IMR-90 (cell line): ENCODE results near the gene MPND. TPM values are rescaled to one million over a fixed set of nuclear protein-coding genes. Genes with fewer than 3 reads are reported as not detected.

Experiments used
- ATAC-seq: fragments of 200-7000 bp; cut with Tn5 transposase; 2 replicates; pipeline ENCODE4 v1.9.1; 2020; ENCODE audit warnings: low read depth, mild to moderate bottlenecking, moderate library complexity
- BruUV-seq: library from RNA; stranded (reverse); fragments of 400-500 nt; replicated peaks from 2 replicates; lab custom pipeline; 2021; lab: Mats Ljungman, UMichigan
- CTCF ChIA-PET: fragments of 300-600 bp; formaldehyde crosslinking; extraction: SDS; loops from one replicate; lab custom pipeline; 2021; ENCODE audit warnings: antibody characterized with exemption; lab: Yijun Ruan, JAX
- POLR2A ChIA-PET: fragments of 300-600 bp; sonication (Branson Sonifier 250); formaldehyde crosslinking; loops from one replicate; lab custom pipeline; 2022; ENCODE audit warnings: antibody characterized with exemption; ENCODE audit not compliant: unreplicated experiment; lab: Charles Lee
- DNase-seq: peaks from one replicate; pipeline ENCODE4 v3.0.0; 2013
- H2AFZ ChIP-seq: replicated peaks from 2 replicates; pipeline ENCODE3; 2013; ENCODE audit warnings: low read length, mild to moderate bottlenecking; ENCODE audit not compliant: poor library complexity
- H2AK5ac ChIP-seq: 2 replicates; pipeline ENCODE4 v1.6.1; 2013; ENCODE audit warnings: low read depth, low read length, inconsistent platforms
- H2AK9ac ChIP-seq: replicated peaks from 2 replicates; pipeline ENCODE3; 2013; ENCODE audit warnings: mild to moderate bottlenecking, low read depth, low read length, moderate library complexity; ENCODE audit not compliant: poor library complexity
- H2BK120ac ChIP-seq: 2 replicates; pipeline ENCODE4 v1.6.1; 2013; ENCODE audit warnings: low read depth, low read length, inconsistent platforms
- H2BK15ac ChIP-seq: 3 replicates; pipeline ENCODE4 v1.6.1; 2013; ENCODE audit warnings: low read depth, low read length, inconsistent platforms
- H2BK20ac ChIP-seq: 2 replicates; pipeline ENCODE4 v1.6.1; 2013; ENCODE audit warnings: low read depth, mild to moderate bottlenecking, inconsistent platforms, low read length, moderate library complexity
- H2BK5ac ChIP-seq: 2 replicates; pipeline ENCODE4 v1.6.1; 2013; ENCODE audit warnings: mild to moderate bottlenecking, low read depth, low read length, inconsistent platforms; ENCODE audit not compliant: poor library complexity, severe bottlenecking
- H3K14ac ChIP-seq: replicated peaks from 2 replicates; pipeline ENCODE4 v1.6.1; 2013; ENCODE audit warnings: low read depth, low read length, inconsistent platforms
- H3K18ac ChIP-seq: 2 replicates; pipeline ENCODE4 v1.6.1; 2013; ENCODE audit warnings: low read depth, low read length, control low read depth
- H3K23ac ChIP-seq: 2 replicates; pipeline ENCODE4 v1.6.1; 2013; ENCODE audit warnings: low read depth, low read length, inconsistent platforms
- H3K27ac ChIP-seq: 2 replicates; pipeline ENCODE4 v1.5.1; 2013; ENCODE audit warnings: mild to moderate bottlenecking, control low read depth, low read length; ENCODE audit not compliant: insufficient read depth
- H3K27me3 ChIP-seq: 2 replicates; pipeline ENCODE4 v1.6.1; 2013; ENCODE audit warnings: low read length; ENCODE audit not compliant: control insufficient read depth, insufficient read depth
- H3K36me3 ChIP-seq: 2 replicates; pipeline ENCODE4 v1.6.1; 2013; ENCODE audit warnings: low read length, mixed read lengths; ENCODE audit not compliant: control insufficient read depth, insufficient read depth
- H3K4ac ChIP-seq: 2 replicates; pipeline ENCODE4 v1.6.1; 2013; ENCODE audit warnings: low read depth, low read length, inconsistent platforms
- H3K4me1 ChIP-seq: 2 replicates; pipeline ENCODE4 v1.6.1; 2013; ENCODE audit warnings: low read length, mixed read lengths; ENCODE audit not compliant: control insufficient read depth, insufficient read depth
- H3K4me2 ChIP-seq: 2 replicates; pipeline ENCODE4 v1.6.1; 2013; ENCODE audit warnings: low read depth, mild to moderate bottlenecking, control low read depth, low read length, moderate library complexity
- H3K4me3 ChIP-seq: 2 replicates; pipeline ENCODE4 v1.5.1; 2013; ENCODE audit warnings: low read depth, mild to moderate bottlenecking, control low read depth, low read length, moderate library complexity; ENCODE audit not compliant: insufficient read depth
- H3K56ac ChIP-seq: 2 replicates; pipeline ENCODE4 v1.6.1; 2013; ENCODE audit warnings: low read length, inconsistent platforms; ENCODE audit not compliant: insufficient read depth; ENCODE audit errors: extremely low read depth
- H3K79me1 ChIP-seq, 2 experiments: 2 replicates each; pipeline ENCODE4 v1.6.1; 2013; ENCODE audit warnings: low read length in 2 of 2, inconsistent platforms in 1 of 2, low read depth in 1 of 2
- H3K9ac ChIP-seq: 2 replicates; pipeline ENCODE4 v1.6.1; 2013; ENCODE audit warnings: low read depth, low read length, control low read depth
- H3K9me1 ChIP-seq: 2 replicates; pipeline ENCODE4 v1.6.1; 2013; ENCODE audit warnings: low read length, inconsistent platforms; ENCODE audit not compliant: insufficient read depth
- H3K9me3 ChIP-seq: 2 replicates; pipeline ENCODE4 v1.6.1; 2013; ENCODE audit warnings: low read length; ENCODE audit not compliant: control insufficient read depth, insufficient read depth
- H4K20me1 ChIP-seq: 2 replicates; pipeline ENCODE4 v1.6.1; 2013; ENCODE audit warnings: low read length, inconsistent platforms; ENCODE audit not compliant: insufficient read depth
- H4K5ac ChIP-seq: 2 replicates; pipeline ENCODE4 v1.6.1; 2013; ENCODE audit warnings: mild to moderate bottlenecking, low read depth, low read length, control low read depth
- H4K8ac ChIP-seq, 2 experiments: 2 replicates each; pipeline ENCODE4 v1.6.1; 2013; ENCODE audit warnings: low read depth in 2 of 2, low read length in 2 of 2, control low read depth in 1 of 2, inconsistent platforms in 1 of 2
- H4K91ac ChIP-seq: 2 replicates; pipeline ENCODE4 v1.6.1; 2013; ENCODE audit warnings: low read depth, low read length, inconsistent platforms; ENCODE audit not compliant: insufficient read depth
- CHD1 ChIP-seq: IDR thresholded peaks from 2 replicates; pipeline ENCODE4 v1.6.1; 2012; ENCODE audit warnings: low read depth, low read length, improper control_type of control experiment
- MAFK ChIP-seq: IDR thresholded peaks from 2 replicates; pipeline ENCODE4 v1.6.1; 2012; ENCODE audit warnings: low read depth, low read length, improper control_type of control experiment
- MXI1 ChIP-seq: IDR thresholded peaks from 2 replicates; pipeline ENCODE4 v1.6.1; 2012; ENCODE audit warnings: low read depth, mild to moderate bottlenecking, low read length, moderate library complexity, borderline replicate concordance
- RAD21 ChIP-seq: IDR thresholded peaks from 2 replicates; pipeline ENCODE4 v1.6.1; 2012; ENCODE audit warnings: low read length, improper control_type of control experiment
- WGBS, 2 experiments: methylation state at CpG; one replicate each; pipeline versions ENCODE4 v1.1.5 to v1.1.7; 2013; ENCODE audit warnings: missing lambda C conversion rate in 2 of 2; ENCODE audit not compliant: insufficient read length in 1 of 2; ENCODE audit errors: extremely low coverage in 2 of 2; 5-methylcytosine and 5-hydroxymethylcytosine counted together
- dilution Hi-C: fragments of 300-500 bp; cut with HindIII; formaldehyde crosslinking; loops from one replicate; pipeline ENCODE4 v1.14.3; 2018; ENCODE audit warnings: low sequenced_read_pairs; ENCODE audit not compliant: unreplicated experiment
- in situ Hi-C: fragments of 300-500 bp; cut with MboI; formaldehyde crosslinking; loops from 3 replicates; pipeline ENCODE4 v1.14.3; 2019; ENCODE audit warnings: low sequenced_read_pairs, inconsistent platforms, mixed read lengths
- intact Hi-C: fragments of 100-400 bp; cut with micrococcal nuclease; formaldehyde crosslinking; loops from 2 replicates; pipeline ENCODE4 v1.10.0; 2022
- polyA plus RNA-seq, 3 experiments: library from polyadenylated mRNA; depleted of rRNA; stranded (reverse); fragments of >200 nt; gene quantifications; 2 replicates each; pipeline ENCODE4 v1.2.3, GENCODE V29; 2012; ENCODE audit warnings: low replicate concordance in 1 of 3
- total RNA-seq: library from RNA; depleted of rRNA; stranded (reverse); fragments of >200 nt; gene quantifications from 2 replicates; pipeline ENCODE4 v1.2.3, GENCODE V29; 2012
- TF ChIP-seq, protein P1 (sequence below): conservative IDR thresholded peaks from 2 replicates; pipeline ENCODE4 v1.5.1; 2012; ENCODE audit warnings: mild to moderate bottlenecking, low read depth, low read length, improper control_type of control experiment
- TF ChIP-seq, protein P2 (sequence below): fragments of 150-350 bp; IDR thresholded peaks from 2 replicates; pipeline ENCODE4 v1.6.1; 2017; ENCODE audit warnings: mild to moderate bottlenecking, antibody characterized with exemption, low read length, low read depth

MPND gene
- total and polyA plus RNA-seq, 2 of the 4 experiments (the other 2 are of a cell fraction) = 2.3 to 8.1 TPM

DNA sequence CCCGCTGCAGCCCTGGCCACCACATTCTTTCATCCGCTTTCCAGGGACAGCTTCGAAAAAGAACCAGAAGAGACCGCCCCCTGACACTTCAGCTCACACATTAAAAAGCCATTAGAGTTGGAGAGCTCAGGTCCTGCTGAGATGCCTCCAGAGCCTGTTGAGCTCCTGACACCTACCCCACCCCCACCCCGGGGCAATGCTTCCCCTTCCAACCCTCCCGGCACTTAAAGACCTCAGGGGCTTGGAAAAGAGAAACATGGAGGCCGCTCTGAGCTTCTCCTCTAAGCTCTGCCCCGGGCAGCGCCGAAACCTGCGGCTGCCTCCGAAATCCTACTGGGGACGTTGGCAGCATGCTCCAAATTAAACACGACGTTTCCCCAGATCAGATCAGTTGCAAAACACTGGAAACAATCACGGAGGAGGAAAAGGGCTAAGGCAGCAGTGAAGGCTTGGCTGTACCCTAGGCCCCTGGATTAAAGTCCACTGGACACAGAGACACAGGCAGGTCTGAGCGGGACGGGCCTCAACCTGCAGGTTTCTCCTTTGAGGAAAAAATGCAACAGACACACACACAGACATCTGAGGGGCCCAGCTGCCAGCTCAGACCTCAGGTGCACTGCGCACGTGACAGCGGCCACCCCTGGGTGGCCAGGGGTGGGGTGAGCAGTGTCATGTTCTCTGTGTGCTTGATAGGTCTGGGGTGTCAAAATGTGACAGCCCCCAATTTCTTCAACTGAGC, 47.4 kb downstream of the MPND start:
- Histone ChIP-seq H4K5ac (peak overlapping the region; percentile 3), H2AK5ac (peak overlapping the region; percentile 95), H3K27ac (peak overlapping the region; percentile 36), H3K36me3 (peaks cover 6% of the 10 kb centered on the region; the same call in 1 of the 2 replicates), H3K18ac (no peak overlapping the region; the same call in 1 of the 2 replicates), H3K9me1 (peaks cover 22% of the 10 kb centered on the region), H3K14ac (peak overlapping the region; percentile 26), H3K79me1 (peaks cover 19 to 91% of the 10 kb centered on the region in 2 experiments), H2BK5ac (peak overlapping the region; percentile 26), H2AK9ac (peak overlapping the region; percentile 33), H2BK15ac (no peak overlapping the region), H2BK20ac (peak overlapping the region; percentile 27; the same call in 1 of the 2 replicates), H2BK120ac (peak overlapping the region; percentile 55), H3K4me3 (no peak overlapping the region), H3K4me2 (peak overlapping the region; percentile 15), H4K8ac (peak overlapping the region; percentile 45 to 62), H3K4ac (peak overlapping the region; percentile 75), H3K23ac (peak overlapping the region; percentile 85), H4K20me1 (peaks cover 90% of the 10 kb centered on the region), H3K9me3 (no peaks in the 10 kb centered on the region), H4K91ac (peak overlapping the region; percentile 25), H3K9ac (peak overlapping the region; percentile 49), H3K56ac (peak overlapping the region; percentile 78), H3K27me3 (no peaks in the 10 kb centered on the region), H3K4me1 (peaks cover 51% of the 10 kb centered on the region), H2AFZ (peak overlapping the region; percentile 26)
- ChIA-PET POLR2A (no interaction called here), CTCF (interaction anchor here (0.8 to 2.8 kb wide), 2 partner anchors 9 to 124 kb away, joined by 3 to 7 read pairs; partner anchors contain the start of gene SH3GL1)
- WGBS, 2 experiments = 26% methylated on average over 5 of the region's 21 CpGs; no CpG with 5 or more reads in 1 of the 2 experiments
- intact Hi-C loops (loop anchor here (2.0 kb wide), 1 partner anchor 16 kb away; no protein-coding TSS in a partner anchor), dilution Hi-C loops (no loop called here), in situ Hi-C loops (no loop called here)
- DNase-seq (no peak), ATAC-seq (peak; percentile 6)
- BruUV-seq = no TSS peak
- TF ChIP-seq, protein P1, sequence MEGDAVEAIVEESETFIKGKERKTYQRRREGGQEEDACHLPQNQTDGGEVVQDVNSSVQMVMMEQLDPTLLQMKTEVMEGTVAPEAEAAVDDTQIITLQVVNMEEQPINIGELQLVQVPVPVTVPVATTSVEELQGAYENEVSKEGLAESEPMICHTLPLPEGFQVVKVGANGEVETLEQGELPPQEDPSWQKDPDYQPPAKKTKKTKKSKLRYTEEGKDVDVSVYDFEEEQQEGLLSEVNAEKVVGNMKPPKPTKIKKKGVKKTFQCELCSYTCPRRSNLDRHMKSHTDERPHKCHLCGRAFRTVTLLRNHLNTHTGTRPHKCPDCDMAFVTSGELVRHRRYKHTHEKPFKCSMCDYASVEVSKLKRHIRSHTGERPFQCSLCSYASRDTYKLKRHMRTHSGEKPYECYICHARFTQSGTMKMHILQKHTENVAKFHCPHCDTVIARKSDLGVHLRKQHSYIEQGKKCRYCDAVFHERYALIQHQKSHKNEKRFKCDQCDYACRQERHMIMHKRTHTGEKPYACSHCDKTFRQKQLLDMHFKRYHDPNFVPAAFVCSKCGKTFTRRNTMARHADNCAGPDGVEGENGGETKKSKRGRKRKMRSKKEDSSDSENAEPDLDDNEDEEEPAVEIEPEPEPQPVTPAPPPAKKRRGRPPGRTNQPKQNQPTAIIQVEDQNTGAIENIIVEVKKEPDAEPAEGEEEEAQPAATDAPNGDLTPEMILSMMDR = no peak
- TF ChIP-seq MXI1 (no peak), MAFK (no peak), CHD1 (no peak), RAD21 (no peak)
- TF ChIP-seq, protein P2, sequence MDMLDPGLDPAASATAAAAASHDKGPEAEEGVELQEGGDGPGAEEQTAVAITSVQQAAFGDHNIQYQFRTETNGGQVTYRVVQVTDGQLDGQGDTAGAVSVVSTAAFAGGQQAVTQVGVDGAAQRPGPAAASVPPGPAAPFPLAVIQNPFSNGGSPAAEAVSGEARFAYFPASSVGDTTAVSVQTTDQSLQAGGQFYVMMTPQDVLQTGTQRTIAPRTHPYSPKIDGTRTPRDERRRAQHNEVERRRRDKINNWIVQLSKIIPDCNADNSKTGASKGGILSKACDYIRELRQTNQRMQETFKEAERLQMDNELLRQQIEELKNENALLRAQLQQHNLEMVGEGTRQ = 0 out of 2 replicates have a peak, but pooled peaks have one; percentile 26
